ENCODE data around the gene ADD1.
"Not testable (repeated sequence)": the region's sequence is repeated elsewhere in the genome, so short reads cannot be mapped to it uniquely, and the experiment has no call there.

ADD1 gene

DNA sequence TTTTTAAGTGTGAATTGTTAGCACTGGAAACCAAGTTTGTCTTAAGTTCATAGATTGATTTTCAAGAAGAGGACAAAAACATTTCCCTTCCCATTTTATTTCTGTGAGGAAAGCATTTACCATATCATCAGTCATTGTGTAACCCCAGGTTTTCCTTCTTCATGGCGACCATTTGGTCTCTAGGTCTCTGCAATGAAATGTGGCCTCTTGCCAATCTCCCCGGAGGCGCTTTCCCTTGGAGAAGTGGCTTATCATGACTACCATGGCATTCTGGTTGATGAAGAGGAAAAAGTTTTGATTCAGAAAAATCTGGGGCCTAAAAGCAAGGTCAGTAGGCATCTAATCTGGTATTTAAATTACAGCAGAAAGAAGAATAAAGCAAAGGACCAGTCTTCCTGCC, 54.4 kb downstream of the ADD1 start:
- DNase-seq = no peak

- DNase-seq = no peak
Measured at GRCh38 chr4:2900741-2901140, 57.1 kb downstream of the ADD1 start.

GRCh38 chr4:2901186-2901585, 57.5 kb downstream of the ADD1 start:
- no peak for DNase-seq

- no peak for DNase-seq
Measured at GRCh38 chr4:2902126-2902525, 58.5 kb downstream of the ADD1 start.

DNA sequence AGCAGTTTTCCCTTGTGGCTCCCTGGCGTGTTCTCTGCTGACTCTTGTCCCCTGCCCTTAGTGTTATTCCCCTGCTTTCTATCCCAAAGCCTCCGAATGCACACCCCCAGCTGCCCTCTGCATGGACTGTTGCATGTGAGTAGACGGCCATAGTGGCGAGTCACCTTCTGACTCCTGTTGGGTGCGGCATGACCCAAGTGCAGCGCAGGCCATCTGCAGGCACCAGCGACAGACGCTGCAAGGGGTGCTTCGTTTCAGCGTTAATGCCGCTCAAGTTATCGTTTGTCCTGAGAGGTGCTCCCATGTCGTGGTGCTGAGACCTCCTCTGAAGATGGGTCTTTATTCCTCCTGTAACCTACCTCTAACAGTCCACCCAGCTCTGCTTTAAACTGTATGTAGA, 61.9 kb downstream of the ADD1 start:
- DNase-seq = no peak

GRCh38 chr4:2906218-2906617, 62.6 kb downstream of the ADD1 start:
- DNase-seq = no peak

DNA sequence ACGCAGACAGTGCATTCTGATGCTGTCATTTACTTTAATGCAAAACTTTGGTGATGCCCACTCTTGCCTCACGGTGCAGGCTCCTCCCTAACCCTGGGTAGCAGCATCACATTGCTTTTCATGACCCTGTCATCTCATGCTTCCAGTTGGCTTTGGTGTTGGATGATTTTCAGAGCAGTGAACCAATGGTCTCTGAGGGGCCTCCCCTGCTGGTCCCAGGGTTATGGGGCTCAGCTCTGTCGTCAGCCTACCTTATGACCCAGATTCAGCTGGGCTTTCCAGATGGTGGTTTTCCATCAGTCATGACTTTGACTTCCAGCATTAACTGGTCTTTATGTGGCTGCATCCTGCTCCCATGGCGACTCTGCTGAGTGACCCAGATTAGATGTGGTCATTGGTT, 63.6 kb downstream of the ADD1 start:
- DNase-seq = no peak

DNA sequence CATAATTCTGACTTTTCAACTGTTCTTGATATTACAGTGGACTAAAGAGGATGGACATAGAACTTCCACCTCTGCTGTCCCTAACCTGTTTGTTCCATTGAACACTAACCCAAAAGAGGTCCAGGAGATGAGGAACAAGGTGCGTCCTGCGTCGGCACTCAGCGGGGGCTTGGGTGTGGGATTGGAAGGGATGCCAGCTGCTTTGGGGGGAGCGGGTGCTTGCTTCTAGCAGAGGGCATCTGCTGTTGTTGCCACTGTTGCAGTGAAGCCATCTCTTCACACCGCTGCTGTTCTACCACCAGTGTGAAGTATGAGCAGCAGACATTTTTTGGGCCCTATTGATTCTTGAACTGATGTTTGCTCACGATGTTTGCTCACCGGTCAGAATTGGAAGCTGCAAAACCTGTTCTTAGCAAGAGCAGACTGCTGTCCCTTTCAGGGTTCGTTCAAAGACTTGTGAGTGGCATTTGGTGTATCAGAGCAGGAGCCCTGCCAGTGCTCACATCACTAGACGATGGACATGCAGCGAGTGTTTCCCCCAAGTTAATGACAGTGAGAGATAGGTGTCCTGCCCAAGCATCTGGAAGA, 64.2 kb downstream of the ADD1 start:
- DNase-seq = no peak

DNA sequence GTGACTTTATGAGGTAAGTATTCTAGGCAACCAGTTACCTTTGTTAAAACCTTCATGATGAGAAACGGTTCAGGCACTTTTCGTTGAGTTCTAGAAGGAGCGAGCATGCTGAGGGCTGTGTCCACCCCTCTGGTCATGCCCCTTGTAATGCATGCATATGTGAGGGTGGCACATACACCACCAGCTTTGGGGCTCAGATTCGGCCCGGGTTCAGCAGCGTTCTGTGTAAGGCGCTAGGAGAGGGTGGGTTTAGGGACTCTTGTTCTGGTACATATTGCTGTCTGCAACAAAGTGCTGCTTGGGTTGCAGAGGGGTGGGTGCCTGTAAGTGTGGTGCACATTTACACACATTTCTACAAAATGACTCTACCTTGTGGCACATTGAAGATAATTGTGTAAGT, 65.0 kb downstream of the ADD1 start:
- DNase-seq = no peak

DNA sequence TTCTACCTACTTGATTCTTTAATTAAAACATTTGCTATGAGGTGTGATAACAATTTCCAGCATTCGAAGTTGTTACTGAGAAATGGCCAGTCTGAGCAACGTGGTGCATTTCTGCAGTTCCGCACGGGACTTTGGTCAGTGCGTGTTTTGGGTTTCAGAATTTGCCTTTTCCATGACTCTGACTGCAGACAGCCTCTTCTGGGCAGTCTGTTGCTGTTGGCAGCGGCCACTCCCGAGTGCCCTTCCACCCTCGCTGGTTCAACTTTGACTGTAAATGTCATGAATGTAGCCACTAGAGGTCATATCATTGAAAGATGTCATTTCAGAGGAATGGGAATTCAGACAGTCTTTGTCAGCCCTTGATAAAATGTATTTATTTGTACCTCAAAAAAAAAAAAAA, 65.9 kb downstream of the ADD1 start:
- no peak for DNase-seq

GRCh38 chr4:2910409-2910808, 66.8 kb downstream of the ADD1 start:
- DNase-seq = no peak

DNA sequence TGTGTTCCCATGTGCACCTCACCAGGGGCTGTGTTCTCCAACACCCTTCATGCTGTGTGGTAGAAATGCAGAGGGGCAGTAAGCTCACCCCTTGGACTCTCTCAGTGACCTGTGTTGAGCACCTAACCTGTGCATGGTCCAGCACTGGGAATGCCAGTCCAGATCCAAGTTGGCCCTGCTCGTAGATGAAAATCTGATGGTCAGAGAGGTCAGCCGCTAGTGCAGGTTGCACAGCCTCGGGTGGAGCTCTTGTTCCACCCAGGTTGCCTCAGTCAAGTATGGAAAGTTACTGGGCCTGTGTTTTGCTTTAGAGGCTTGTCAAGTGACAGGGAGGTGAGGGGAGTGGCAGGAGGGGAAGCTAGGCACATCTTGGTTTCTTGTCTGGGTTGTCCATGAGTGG, 68.2 kb downstream of the ADD1 start:
- DNase-seq = no peak

DNA sequence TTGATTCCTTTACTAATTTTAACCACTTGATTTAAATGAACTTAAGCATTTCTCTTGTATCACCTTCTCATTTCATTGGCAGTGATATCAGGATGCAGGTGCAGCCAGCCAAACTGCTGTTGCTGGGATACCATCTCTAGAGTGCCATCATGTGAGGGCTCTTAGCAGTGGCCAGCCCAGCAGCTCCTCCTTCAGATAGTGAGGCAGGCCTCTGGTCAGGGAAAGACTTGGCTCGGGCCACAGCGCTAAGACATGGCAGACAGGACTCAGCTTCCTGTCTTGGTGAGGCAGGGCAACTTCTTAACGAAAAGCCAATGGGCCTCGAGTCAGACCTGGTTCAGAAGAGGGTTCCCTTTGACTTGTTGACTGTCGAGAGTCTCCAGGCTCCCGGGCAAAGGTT, 69.5 kb downstream of the ADD1 start:
- no peak for DNase-seq

DNA sequence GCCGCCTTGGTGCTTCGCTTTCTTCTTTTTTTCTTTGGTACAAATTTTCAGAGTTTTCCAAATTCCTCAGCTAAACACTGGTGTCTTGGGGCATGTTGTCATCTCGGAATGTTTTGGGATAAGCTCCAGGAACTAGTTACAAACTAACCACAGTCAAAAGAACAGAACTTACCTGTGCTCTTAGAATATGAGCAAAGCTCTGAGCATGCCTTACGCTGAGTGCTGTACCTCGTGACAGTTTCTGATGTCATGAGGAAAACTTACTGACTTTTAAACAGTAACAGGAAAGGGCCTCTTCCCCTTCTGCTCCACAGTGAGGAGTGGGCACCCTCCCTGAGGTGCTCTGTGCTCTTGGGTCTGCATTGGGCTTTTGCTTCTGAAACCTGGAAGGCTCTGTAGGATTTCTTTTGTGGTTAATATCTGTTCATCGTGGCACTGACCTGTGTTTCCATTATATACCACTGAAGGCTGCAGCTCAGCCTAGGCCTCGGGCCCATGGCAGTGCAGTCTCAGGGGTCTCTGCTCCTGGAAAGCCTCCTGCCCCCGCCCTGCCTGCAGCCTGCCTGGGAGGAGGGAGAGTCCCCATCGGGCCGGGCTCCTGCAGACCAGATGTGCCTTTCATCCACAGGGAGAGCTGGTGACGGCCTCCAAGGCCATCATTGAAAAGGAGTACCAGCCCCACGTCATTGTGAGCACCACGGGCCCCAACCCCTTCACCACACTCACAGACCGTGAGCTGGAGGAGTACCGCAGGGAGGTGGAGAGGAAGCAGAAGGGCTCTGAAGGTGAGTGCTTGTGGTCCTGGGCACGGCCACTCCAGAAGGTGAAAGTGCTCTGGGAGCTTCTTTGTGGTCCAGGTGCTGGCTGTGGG, 70.8 kb downstream of the ADD1 start:
- no peak for DNase-seq

- DNase-seq = no peak
Measured at GRCh38 chr4:2915789-2916188, 72.1 kb downstream of the ADD1 start.

DNA sequence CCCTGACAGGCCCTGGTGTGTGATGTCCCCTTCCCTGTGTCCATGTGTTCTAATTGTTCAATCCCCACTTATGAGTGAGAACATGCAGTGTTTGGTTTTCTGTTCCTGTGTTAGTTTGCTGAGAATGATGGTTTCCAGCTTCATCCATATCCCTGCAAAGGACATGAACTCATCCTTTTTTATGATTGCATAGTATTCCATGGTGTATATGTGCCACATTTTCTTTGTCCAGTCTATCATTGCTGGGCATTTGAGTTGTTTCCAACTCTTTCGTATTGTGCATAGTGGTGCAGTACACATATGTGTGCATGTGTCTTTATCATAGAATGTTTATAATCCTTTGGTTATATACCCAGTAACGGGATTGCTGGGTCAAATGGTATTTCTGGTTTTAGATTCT, 73.1 kb downstream of the ADD1 start:
- DNase-seq = not testable (repeated sequence)

DNA sequence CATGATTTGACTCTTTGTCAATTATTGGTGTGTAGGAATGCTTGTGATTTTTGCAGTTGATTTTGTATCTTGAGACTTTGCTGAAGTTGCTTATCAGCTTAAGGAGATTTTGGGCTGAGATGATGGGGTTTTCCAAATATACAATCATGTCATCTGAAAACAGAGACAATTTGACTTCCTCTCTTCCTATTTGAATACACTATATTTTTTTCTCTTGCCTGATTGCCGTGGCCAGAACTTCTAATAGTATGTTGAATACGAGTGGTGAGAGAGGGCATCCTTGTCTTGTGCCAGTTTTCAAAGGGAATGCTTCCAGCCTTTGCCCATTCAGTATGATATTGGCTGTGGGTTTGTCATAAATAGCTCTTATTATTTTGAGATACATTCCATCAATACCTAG, 74.7 kb downstream of the ADD1 start:
- not testable (repeated sequence) for DNase-seq

- DNase-seq = not testable (repeated sequence)
Measured at GRCh38 chr4:2918714-2919113, 75.1 kb downstream of the ADD1 start.

DNA sequence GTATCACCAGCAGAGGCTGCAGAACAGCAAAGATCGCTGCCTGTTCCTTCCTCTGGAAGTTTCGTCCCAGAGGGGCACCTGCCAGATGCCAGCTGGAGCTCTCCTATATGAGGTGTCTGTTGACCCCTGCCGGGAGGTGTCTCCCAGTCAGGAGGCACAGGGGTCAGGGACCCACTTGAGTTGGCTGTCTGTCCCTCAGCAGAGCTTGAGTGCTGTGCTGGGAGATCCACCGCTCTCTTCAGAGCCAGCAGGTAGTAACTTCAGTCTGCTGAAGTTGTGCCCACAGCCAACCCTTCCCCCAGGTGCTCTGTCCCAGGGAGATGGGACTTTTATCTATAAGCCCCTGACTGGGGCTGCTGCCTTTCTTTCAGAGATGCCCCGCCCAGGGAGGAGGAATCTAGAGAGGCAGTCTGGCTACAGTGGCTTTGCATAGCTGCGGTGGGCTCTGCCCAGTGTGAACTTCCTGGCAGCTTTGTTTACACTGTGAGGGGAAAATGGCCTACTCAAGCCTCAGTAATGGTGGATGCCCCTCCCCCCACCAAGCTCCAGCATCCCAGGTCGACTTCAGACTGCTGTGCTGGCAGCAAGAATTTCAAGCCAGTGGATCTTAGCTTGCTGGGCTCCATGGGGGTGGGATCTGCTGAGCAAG, 78.9 kb downstream of the ADD1 start:
- not testable (repeated sequence) for DNase-seq

DNA sequence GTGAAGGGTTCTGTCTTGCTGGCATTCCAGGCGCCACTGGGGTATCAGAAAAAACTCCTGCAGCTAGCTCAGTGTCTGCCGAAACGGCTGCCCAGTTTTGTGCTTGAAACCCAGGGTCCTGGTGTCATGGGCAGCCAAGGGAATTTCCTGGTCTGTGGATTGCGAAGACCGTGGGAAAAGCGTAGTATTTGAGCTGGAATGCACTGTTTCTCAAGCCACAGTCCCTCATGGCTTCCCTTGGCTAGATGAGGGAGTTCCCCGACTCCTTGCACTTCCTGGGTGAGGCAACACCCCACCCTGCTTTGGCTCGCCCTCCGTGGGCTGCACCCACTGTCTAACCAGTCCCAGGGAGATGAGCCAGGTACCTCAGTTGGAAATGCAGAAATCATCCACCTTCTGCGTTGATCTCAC, 79.5 kb downstream of the ADD1 start:
- DNase-seq = no peak

- no peak for DNase-seq
Measured at GRCh38 chr4:2923668-2924173, 80.1 kb downstream of the ADD1 start.

GRCh38 chr4:2924286-2924685, 80.6 kb downstream of the ADD1 start:
- DNase-seq = no peak

DNA sequence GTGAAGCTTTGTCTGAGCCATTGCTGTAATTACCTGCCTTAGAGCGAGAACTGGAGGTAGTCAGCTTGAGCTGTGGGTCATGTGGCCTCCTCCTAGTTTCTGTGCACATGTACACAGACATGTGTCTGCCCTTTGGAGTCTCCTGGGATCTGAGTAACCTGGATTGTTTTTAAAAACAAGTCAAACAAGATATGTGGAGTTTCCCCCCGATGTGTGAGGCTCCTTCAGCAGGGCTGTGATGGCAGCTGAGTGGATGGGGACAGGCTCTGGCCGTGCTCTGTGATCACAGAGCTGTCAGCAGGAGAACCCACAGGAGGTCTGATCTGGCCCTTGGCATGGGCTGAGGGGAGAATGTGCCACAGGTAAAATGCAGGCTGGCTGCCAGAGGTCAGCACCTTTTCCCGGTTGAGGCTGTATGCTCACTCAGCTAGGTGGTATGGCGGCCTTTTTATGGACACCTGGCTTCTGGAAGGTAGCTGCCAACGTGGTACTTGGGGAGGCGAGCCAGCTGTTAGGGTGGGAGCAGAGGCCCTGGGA, 81.2 kb downstream of the ADD1 start:
- DNase-seq = no peak

- no peak for DNase-seq
Measured at GRCh38 chr4:2925496-2925895, 81.9 kb downstream of the ADD1 start.
